ENCODE measurements around the gene KIF24.
"Not testable (repeated sequence)": the region's sequence is repeated elsewhere in the genome, so short reads cannot be mapped to it uniquely, and the experiment has no call there.

The KIF24 gene

GRCh38 chr9:34349324-34349723, 20.3 kb upstream of the KIF24 start:
- no peak overlapping the region for H3K9ac ChIP-seq (ENCODE audit: low read length)
- no peaks in the 10 kb centered on the region for H3K27me3 ChIP-seq (ENCODE audit: control insufficient read depth, insufficient read depth, low read length)
- no peak overlapping the region for H3K27ac ChIP-seq (ENCODE audit: low read length)
- H3K36me3 ChIP-seq (ENCODE audit: control insufficient read depth, low read depth, low read length), result no peaks in the 10 kb centered on the region
- H3K4me3 ChIP-seq (ENCODE audit: low read length), result no peak overlapping the region
- H3K9me3 ChIP-seq (ENCODE audit: control insufficient read depth, low read depth, low read length), result no peaks in the 10 kb centered on the region
- H3K4me1 ChIP-seq (ENCODE audit: control insufficient read depth, low read depth, low read length), result no peaks in the 10 kb centered on the region

GRCh38 chr9:34347800-34348158, 18.7 kb upstream of the KIF24 start:
- no peak overlapping the region for H3K27ac ChIP-seq (ENCODE audit: low read length)
- H3K9ac ChIP-seq (ENCODE audit: low read length), result no peak overlapping the region
- no peaks in the 10 kb centered on the region for H3K4me1 ChIP-seq (ENCODE audit: control insufficient read depth, low read depth, low read length)
- no peaks in the 10 kb centered on the region for H3K36me3 ChIP-seq (ENCODE audit: control insufficient read depth, low read depth, low read length)
- H3K27me3 ChIP-seq (ENCODE audit: control insufficient read depth, insufficient read depth, low read length), result no peaks in the 10 kb centered on the region
- no peak overlapping the region for H3K4me3 ChIP-seq (ENCODE audit: low read length)
- H3K9me3 ChIP-seq (ENCODE audit: control insufficient read depth, low read depth, low read length), result no peaks in the 10 kb centered on the region

GRCh38 chr9:34346873-34347799, 18.1 kb upstream of the KIF24 start:
- Histone ChIP-seq H3K9me3 (ENCODE audit: control insufficient read depth, low read depth, low read length) (no peaks in the 10 kb centered on the region), H3K4me3 (ENCODE audit: low read length) (no peak overlapping the region), H3K9ac (ENCODE audit: low read length) (no peak overlapping the region), H3K36me3 (ENCODE audit: control insufficient read depth, low read depth, low read length) (no peaks in the 10 kb centered on the region), H3K4me1 (ENCODE audit: control insufficient read depth, low read depth, low read length) (no peaks in the 10 kb centered on the region), H3K27me3 (ENCODE audit: control insufficient read depth, insufficient read depth, low read length) (no peaks in the 10 kb centered on the region), H3K27ac (ENCODE audit: low read length) (no peak overlapping the region)

GRCh38 chr9:34343605-34344004, 14.5 kb upstream of the KIF24 start:
- peaks cover 8% of the 10 kb centered on the region for H3K36me3 ChIP-seq (ENCODE audit: control insufficient read depth, low read depth, low read length)

GRCh38 chr9:34343090-34343489, 14.0 kb upstream of the KIF24 start:
- no peak overlapping the region for H3K9ac ChIP-seq (ENCODE audit: low read length)
- peaks cover 10% of the 10 kb centered on the region for H3K36me3 ChIP-seq (ENCODE audit: control insufficient read depth, low read depth, low read length)
- H3K4me3 ChIP-seq (ENCODE audit: low read length), result no peak overlapping the region
- H3K4me1 ChIP-seq (ENCODE audit: control insufficient read depth, low read depth, low read length), result no peaks in the 10 kb centered on the region
- no peaks in the 10 kb centered on the region for H3K9me3 ChIP-seq (ENCODE audit: control insufficient read depth, low read depth, low read length)
- no peaks in the 10 kb centered on the region for H3K27me3 ChIP-seq (ENCODE audit: control insufficient read depth, insufficient read depth, low read length)
- no peak overlapping the region for H3K27ac ChIP-seq (ENCODE audit: low read length)

More at GRCh38 chr9:34343605-34344004, 14.5 kb upstream of the KIF24 start:
- no peaks in the 10 kb centered on the region for H3K9me3 ChIP-seq (ENCODE audit: control insufficient read depth, low read depth, low read length)
- H3K27me3 ChIP-seq (ENCODE audit: control insufficient read depth, insufficient read depth, low read length), result no peaks in the 10 kb centered on the region
- H3K4me1 ChIP-seq (ENCODE audit: control insufficient read depth, low read depth, low read length), result no peaks in the 10 kb centered on the region
- H3K27ac ChIP-seq (ENCODE audit: low read length), result no peak overlapping the region
- no peak overlapping the region for H3K4me3 ChIP-seq (ENCODE audit: low read length)
- no peak overlapping the region for H3K9ac ChIP-seq (ENCODE audit: low read length)

GRCh38 chr9:34341659-34342295, 12.7 kb upstream of the KIF24 start:
- H3K27me3 ChIP-seq (ENCODE audit: control insufficient read depth, insufficient read depth, low read length), result no peaks in the 10 kb centered on the region
- peaks cover 10% of the 10 kb centered on the region for H3K36me3 ChIP-seq (ENCODE audit: control insufficient read depth, low read depth, low read length)
- H3K9me3 ChIP-seq (ENCODE audit: control insufficient read depth, low read depth, low read length), result no peaks in the 10 kb centered on the region
- no peak overlapping the region for H3K4me3 ChIP-seq (ENCODE audit: low read length)
- H3K4me1 ChIP-seq (ENCODE audit: control insufficient read depth, low read depth, low read length), result no peaks in the 10 kb centered on the region
- H3K9ac ChIP-seq (ENCODE audit: low read length), result no peak overlapping the region
- H3K27ac ChIP-seq (ENCODE audit: low read length), result no peak overlapping the region

GRCh38 chr9:34338665-34339385, 9.8 kb upstream of the KIF24 start:
- Histone ChIP-seq H3K36me3 (ENCODE audit: control insufficient read depth, low read depth, low read length) (peaks cover 10% of the 10 kb centered on the region), H3K27ac (ENCODE audit: low read length) (no peak overlapping the region), H3K4me1 (ENCODE audit: control insufficient read depth, low read depth, low read length) (peaks cover 11% of the 10 kb centered on the region), H3K9ac (ENCODE audit: low read length) (no peak overlapping the region), H3K9me3 (ENCODE audit: control insufficient read depth, low read depth, low read length) (no peaks in the 10 kb centered on the region), H3K4me3 (ENCODE audit: low read length) (no peak overlapping the region), H3K27me3 (ENCODE audit: control insufficient read depth, insufficient read depth, low read length) (no peaks in the 10 kb centered on the region)

- not testable (repeated sequence) for H3K27ac ChIP-seq (ENCODE audit: low read length); H3K9ac ChIP-seq (ENCODE audit: low read length); H3K27me3 ChIP-seq (ENCODE audit: control insufficient read depth, insufficient read depth, low read length); H3K4me3 ChIP-seq (ENCODE audit: low read length); H3K9me3 ChIP-seq (ENCODE audit: control insufficient read depth, low read depth, low read length); H3K36me3 ChIP-seq (ENCODE audit: control insufficient read depth, low read depth, low read length)
- peaks cover 14% of the 10 kb centered on the region for H3K4me1 ChIP-seq (ENCODE audit: control insufficient read depth, low read depth, low read length)
Measured at GRCh38 chr9:34338079-34338478, 9.0 kb upstream of the KIF24 start.

GRCh38 chr9:34337403-34337802, 8.3 kb upstream of the KIF24 start:
- Histone ChIP-seq H3K27ac (ENCODE audit: low read length) (no peak overlapping the region), H3K4me3 (ENCODE audit: low read length) (no peak overlapping the region), H3K4me1 (ENCODE audit: control insufficient read depth, low read depth, low read length) (peaks cover 14% of the 10 kb centered on the region), H3K9me3 (ENCODE audit: control insufficient read depth, low read depth, low read length) (no peaks in the 10 kb centered on the region), H3K36me3 (ENCODE audit: control insufficient read depth, low read depth, low read length) (peaks cover 10% of the 10 kb centered on the region), H3K9ac (ENCODE audit: low read length) (no peak overlapping the region), H3K27me3 (ENCODE audit: control insufficient read depth, insufficient read depth, low read length) (no peaks in the 10 kb centered on the region)

- H3K27ac ChIP-seq (ENCODE audit: low read length), result no peak overlapping the region
- H3K4me1 ChIP-seq (ENCODE audit: control insufficient read depth, low read depth, low read length), result peaks cover 14% of the 10 kb centered on the region
- H3K27me3 ChIP-seq (ENCODE audit: control insufficient read depth, insufficient read depth, low read length), result no peaks in the 10 kb centered on the region
- H3K36me3 ChIP-seq (ENCODE audit: control insufficient read depth, low read depth, low read length), result peaks cover 10% of the 10 kb centered on the region
- no peak overlapping the region for H3K4me3 ChIP-seq (ENCODE audit: low read length)
- no peak overlapping the region for H3K9ac ChIP-seq (ENCODE audit: low read length)
- H3K9me3 ChIP-seq (ENCODE audit: control insufficient read depth, low read depth, low read length), result no peaks in the 10 kb centered on the region
Measured at GRCh38 chr9:34335376-34335775, 6.3 kb upstream of the KIF24 start.

GRCh38 chr9:34334916-34335315, 5.8 kb upstream of the KIF24 start:
- H3K27ac ChIP-seq (ENCODE audit: low read length), result no peak overlapping the region
- peaks cover 14% of the 10 kb centered on the region for H3K4me1 ChIP-seq (ENCODE audit: control insufficient read depth, low read depth, low read length)
- peaks cover 10% of the 10 kb centered on the region for H3K36me3 ChIP-seq (ENCODE audit: control insufficient read depth, low read depth, low read length)
- H3K27me3 ChIP-seq (ENCODE audit: control insufficient read depth, insufficient read depth, low read length), result no peaks in the 10 kb centered on the region
- H3K9me3 ChIP-seq (ENCODE audit: control insufficient read depth, low read depth, low read length), result no peaks in the 10 kb centered on the region
- H3K9ac ChIP-seq (ENCODE audit: low read length), result no peak overlapping the region
- H3K4me3 ChIP-seq (ENCODE audit: low read length), result no peak overlapping the region
